Smooth muscle cell (in vitro differentiated cells): ENCODE results near the gene WNK4. TPM values are rescaled to one million over a fixed set of nuclear protein-coding genes. Genes with fewer than 3 reads are reported as not detected.

Source experiments
- DNase-seq: peaks from one replicate; lab custom pipeline; 2025; ENCODE audit not compliant: unreplicated experiment; lab: John Stamatoyannopoulos, UW
- H2AFZ ChIP-seq: fragments of 200-600 bp; sonication (generic); 2 replicates; pipeline ENCODE4 v1.6.0; 2016; ENCODE audit warnings: antibody characterized with exemption, low read depth, mild to moderate bottlenecking
- H3F3A ChIP-seq: fragments of 200-600 bp; sonication (generic); 2 replicates; pipeline ENCODE4 v1.6.0; 2017; ENCODE audit warnings: antibody characterized with exemption, low read depth
- H3K27ac ChIP-seq: fragments of 200-600 bp; sonication (generic); 2 replicates; pipeline ENCODE4 v1.5.1; 2016; ENCODE audit warnings: low read depth, mild to moderate bottlenecking
- H3K27me3 ChIP-seq: fragments of 200-600 bp; sonication (generic); 2 replicates; pipeline ENCODE4 v1.6.1; 2016; ENCODE audit warnings: low read depth, mild to moderate bottlenecking
- H3K36me3 ChIP-seq: fragments of 200-600 bp; sonication (generic); 2 replicates; pipeline ENCODE4 v1.5.1; 2016; ENCODE audit warnings: low read depth
- H3K4me1 ChIP-seq: fragments of 200-600 bp; sonication (generic); 2 replicates; pipeline ENCODE4 v1.5.1; 2016; ENCODE audit warnings: low read depth
- H3K4me2 ChIP-seq: fragments of 200-600 bp; sonication (generic); 2 replicates; pipeline ENCODE4 v1.6.0; 2016; ENCODE audit warnings: mild to moderate bottlenecking
- H3K4me3 ChIP-seq: fragments of 200-600 bp; sonication (generic); 2 replicates; pipeline ENCODE4 v1.5.1; 2016; ENCODE audit warnings: mild to moderate bottlenecking
- H3K79me2 ChIP-seq: fragments of 200-600 bp; sonication (generic); 2 replicates; pipeline ENCODE4 v1.6.0; 2016; ENCODE audit warnings: low read depth, mild to moderate bottlenecking
- H3K9ac ChIP-seq: fragments of 200-600 bp; sonication (generic); 2 replicates; pipeline ENCODE4 v1.6.0; 2016; ENCODE audit warnings: low read depth
- H3K9me3 ChIP-seq: fragments of 200-600 bp; sonication (generic); replicated peaks from 2 replicates; pipeline ENCODE4 v1.5.1; 2016; ENCODE audit warnings: low read depth
- H4K20me1 ChIP-seq: fragments of 200-600 bp; sonication (generic); 2 replicates; pipeline ENCODE4 v1.6.0; 2016; ENCODE audit warnings: low read depth
- WGBS: methylation state at CpG from one replicate; pipeline ENCODE4 v1.1.7; 2016; ENCODE audit warnings: low lambda C conversion rate; 5-methylcytosine and 5-hydroxymethylcytosine counted together
- polyA plus RNA-seq: library from polyadenylated mRNA; unstranded; fragments of >200 nt; fragmentation: Nextera tagmentation; extraction: Ambion mirVana; gene quantifications from 2 replicates; pipeline ENCODE4 v1.2.1, GENCODE V29; 2016
- total RNA-seq: library from RNA; depleted of rRNA; stranded (reverse); fragments of >200 nt; gene quantifications from 2 replicates; pipeline ENCODE4 v1.2.3, GENCODE V29; 2014
- TF ChIP-seq, protein P1 (sequence below): fragments of 200-600 bp; sonication (generic); IDR thresholded peaks from 2 replicates; pipeline ENCODE4 v1.5.1; 2017; ENCODE audit warnings: borderline replicate concordance, mild to moderate bottlenecking, antibody characterized with exemption; ENCODE audit not compliant: insufficient read depth, poor library complexity, severe bottlenecking

The WNK4 gene
- total and polyA plus RNA-seq, 2 experiments from 2014 or later = 0.49 TPM; not detected in 1

DNA sequence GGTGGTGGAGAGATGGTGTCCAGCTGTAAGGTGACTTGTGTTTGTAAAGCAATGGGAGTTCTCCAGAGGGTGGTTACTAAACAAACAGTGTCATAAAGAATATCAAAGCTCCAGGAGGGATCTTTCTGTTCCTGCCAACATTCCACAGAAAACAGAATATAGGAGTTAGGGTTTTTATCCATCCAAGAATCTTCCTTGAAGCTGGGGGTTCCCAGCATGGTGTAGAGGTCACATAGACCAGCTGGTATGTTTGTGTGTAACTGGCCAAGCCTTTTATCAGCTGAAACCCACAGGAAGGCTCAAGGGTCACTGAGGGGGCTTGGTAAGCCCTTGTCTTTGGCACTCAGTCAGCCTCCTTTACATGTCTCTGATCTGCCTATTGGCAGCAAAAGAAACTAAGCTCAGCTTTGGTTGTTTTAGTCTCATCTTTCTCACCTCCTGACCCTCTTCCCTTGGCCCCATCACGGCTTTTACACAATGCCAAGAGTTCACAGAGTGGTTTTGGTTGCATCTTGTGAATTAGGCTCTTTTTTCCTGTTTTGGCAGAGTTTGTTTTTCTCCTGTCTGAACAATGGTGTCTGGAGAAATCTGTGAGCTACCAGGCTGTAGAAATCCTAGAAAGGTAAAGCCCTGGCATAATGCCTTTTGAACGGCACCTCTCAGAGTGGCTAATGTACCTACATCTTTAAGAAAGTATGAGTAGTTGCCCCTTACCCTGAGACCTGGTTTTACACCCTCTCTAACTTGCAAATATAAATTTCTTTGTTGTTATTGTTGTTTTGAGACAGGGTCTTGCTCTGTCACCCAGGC, 22.9 kb downstream of the WNK4 start:
- no peak for DNase-seq
- H3K27ac ChIP-seq = no peak overlapping the region
- H3K27me3 ChIP-seq = no peaks in the 10 kb centered on the region
- TF ChIP-seq, protein P1, sequence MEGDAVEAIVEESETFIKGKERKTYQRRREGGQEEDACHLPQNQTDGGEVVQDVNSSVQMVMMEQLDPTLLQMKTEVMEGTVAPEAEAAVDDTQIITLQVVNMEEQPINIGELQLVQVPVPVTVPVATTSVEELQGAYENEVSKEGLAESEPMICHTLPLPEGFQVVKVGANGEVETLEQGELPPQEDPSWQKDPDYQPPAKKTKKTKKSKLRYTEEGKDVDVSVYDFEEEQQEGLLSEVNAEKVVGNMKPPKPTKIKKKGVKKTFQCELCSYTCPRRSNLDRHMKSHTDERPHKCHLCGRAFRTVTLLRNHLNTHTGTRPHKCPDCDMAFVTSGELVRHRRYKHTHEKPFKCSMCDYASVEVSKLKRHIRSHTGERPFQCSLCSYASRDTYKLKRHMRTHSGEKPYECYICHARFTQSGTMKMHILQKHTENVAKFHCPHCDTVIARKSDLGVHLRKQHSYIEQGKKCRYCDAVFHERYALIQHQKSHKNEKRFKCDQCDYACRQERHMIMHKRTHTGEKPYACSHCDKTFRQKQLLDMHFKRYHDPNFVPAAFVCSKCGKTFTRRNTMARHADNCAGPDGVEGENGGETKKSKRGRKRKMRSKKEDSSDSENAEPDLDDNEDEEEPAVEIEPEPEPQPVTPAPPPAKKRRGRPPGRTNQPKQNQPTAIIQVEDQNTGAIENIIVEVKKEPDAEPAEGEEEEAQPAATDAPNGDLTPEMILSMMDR = no peak
- no peak overlapping the region for H3K4me3 ChIP-seq
- H3F3A ChIP-seq = no peaks in the 10 kb centered on the region
- H3K79me2 ChIP-seq = peaks cover under 1% of the 10 kb centered on the region
- WGBS = 91% methylated on average over 2 of the region's 2 CpGs
- H3K4me1 ChIP-seq = no peaks in the 10 kb centered on the region
- H4K20me1 ChIP-seq = no peaks in the 10 kb centered on the region
- H3K36me3 ChIP-seq = no peaks in the 10 kb centered on the region
- no peak overlapping the region for H3K9ac ChIP-seq
- H2AFZ ChIP-seq = no peak overlapping the region
- no peaks in the 10 kb centered on the region for H3K9me3 ChIP-seq
- H3K4me2 ChIP-seq = no peak overlapping the region

DNA sequence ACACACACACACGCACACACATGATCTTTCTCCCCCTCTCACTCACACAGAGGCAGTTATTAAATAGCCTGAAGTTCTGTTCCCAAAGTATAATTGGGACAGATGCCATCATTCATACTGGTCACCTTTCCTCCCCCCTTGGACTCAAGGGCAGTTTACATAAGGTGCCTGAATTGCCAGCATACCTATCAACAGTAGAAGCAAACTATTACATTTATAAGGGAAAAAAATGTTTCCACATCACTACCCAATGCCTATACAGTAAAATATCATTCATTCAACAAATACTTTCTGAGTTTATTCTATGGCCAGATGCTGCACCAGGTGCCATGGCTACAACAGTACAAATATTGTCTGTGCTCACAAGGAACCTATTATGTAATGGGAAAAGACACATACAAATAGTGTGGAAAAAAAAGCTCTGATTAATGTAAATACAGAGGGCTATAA, 24.5 kb downstream of the WNK4 start:
- DNase-seq = no peak
- Histone ChIP-seq H4K20me1 (no peaks in the 10 kb centered on the region), H3K27me3 (no peaks in the 10 kb centered on the region), H3K36me3 (no peaks in the 10 kb centered on the region), H3K9me3 (no peaks in the 10 kb centered on the region), H3K4me3 (no peak overlapping the region), H3K79me2 (no peaks in the 10 kb centered on the region), H3K9ac (no peak overlapping the region), H3K4me2 (no peak overlapping the region), H2AFZ (no peak overlapping the region), H3K4me1 (no peaks in the 10 kb centered on the region), H3F3A (no peaks in the 10 kb centered on the region), H3K27ac (no peak overlapping the region)
- 88% methylated on average over 1 of the region's 1 CpG for WGBS
- TF ChIP-seq, protein P1 = no peak

DNA sequence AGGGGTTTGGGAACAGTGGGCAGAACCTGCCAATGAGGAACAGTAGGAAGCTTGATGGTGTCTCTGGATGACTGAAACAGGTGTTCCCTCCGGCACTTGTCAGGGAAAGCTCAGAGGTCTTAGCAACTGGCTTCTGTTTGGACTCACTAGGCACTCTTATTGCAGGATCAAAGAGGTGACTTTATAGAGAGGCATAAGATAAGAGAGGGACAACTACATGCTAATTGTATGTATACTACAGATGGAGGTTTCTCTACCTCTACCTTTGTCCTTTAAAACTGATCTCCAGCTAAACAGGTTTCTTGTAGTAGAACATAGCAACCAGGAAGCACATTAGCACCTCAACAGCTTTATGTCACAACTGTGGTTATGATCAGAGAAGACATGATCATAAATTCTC, 25.8 kb downstream of the WNK4 start:
- no peaks in the 10 kb centered on the region for H3K9me3 ChIP-seq
- H3K27me3 ChIP-seq = no peaks in the 10 kb centered on the region
- H3K4me3 ChIP-seq = no peak overlapping the region
- H2AFZ ChIP-seq = no peak overlapping the region
- H3F3A ChIP-seq = no peaks in the 10 kb centered on the region
- no peak for DNase-seq
- no peak overlapping the region for H3K27ac ChIP-seq
- TF ChIP-seq, protein P1 = no peak
- no peaks in the 10 kb centered on the region for H4K20me1 ChIP-seq
- peaks cover 3% of the 10 kb centered on the region for H3K36me3 ChIP-seq
- WGBS = 96% methylated on average over 1 of the region's 1 CpG
- H3K4me2 ChIP-seq = no peak overlapping the region
- H3K9ac ChIP-seq = no peak overlapping the region
- no peaks in the 10 kb centered on the region for H3K4me1 ChIP-seq
- no peaks in the 10 kb centered on the region for H3K79me2 ChIP-seq

DNA sequence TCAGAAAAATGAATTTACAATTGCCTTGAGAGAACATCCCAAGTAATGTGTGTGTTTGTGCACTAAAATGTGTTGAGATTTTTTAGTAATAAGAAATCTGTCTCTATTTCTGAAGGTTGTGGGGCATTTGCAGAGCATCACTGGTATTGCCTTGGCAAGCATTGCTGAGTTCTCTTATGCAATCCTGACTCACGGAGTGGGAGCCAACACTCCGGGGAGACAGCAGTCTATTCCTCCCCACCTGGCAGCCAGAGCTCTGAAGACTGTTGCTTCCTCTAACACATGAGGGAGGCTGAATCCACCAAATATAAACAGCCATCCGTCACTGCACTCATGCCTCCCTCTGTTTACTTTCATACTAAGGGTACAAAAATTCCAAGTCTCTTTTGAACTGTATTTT, 28.8 kb downstream of the WNK4 start:
- H2AFZ ChIP-seq = no peak overlapping the region

More for the DNA sequence above, 28.8 kb downstream of the WNK4 start:
- no peaks in the 10 kb centered on the region for H3K27me3 ChIP-seq
- H3K4me3 ChIP-seq = no peak overlapping the region
- no peaks in the 10 kb centered on the region for H3K79me2 ChIP-seq
- no peaks in the 10 kb centered on the region for H4K20me1 ChIP-seq
- no peak overlapping the region for H3K9ac ChIP-seq
- TF ChIP-seq, protein P1 = no peak
- DNase-seq = no peak
- H3K9me3 ChIP-seq = no peaks in the 10 kb centered on the region
- H3K4me1 ChIP-seq = no peaks in the 10 kb centered on the region
- no peak overlapping the region for H3K4me2 ChIP-seq
- 85% methylated on average over 3 of the region's 3 CpGs for WGBS
- H3F3A ChIP-seq = no peaks in the 10 kb centered on the region
- H3K27ac ChIP-seq = no peak overlapping the region
- H3K36me3 ChIP-seq = peaks cover 11% of the 10 kb centered on the region
